Transverse colon (tissue), 4 donors: ENCODE measurements around the gene CASP2. TPM values are rescaled to one million over a fixed set of nuclear protein-coding genes. Genes with fewer than 3 reads are reported as not detected.

Experiments
- DNase-seq: peaks from one replicate; pipeline ENCODE4 v3.0.0-alpha.2; 2019
- H3K27ac ChIP-seq, 4 donors: fragments of 200-600 bp; sonication (generic); 2 replicates each; pipeline ENCODE4 v1.5.1; 2016 to 2018; ENCODE audit warnings: inconsistent platforms in 4 of 4
- H3K27me3 ChIP-seq: fragments of 200-600 bp; sonication (generic); 2 replicates; pipeline ENCODE4 v1.5.1; 2017; ENCODE audit warnings: inconsistent platforms
- H3K36me3 ChIP-seq, 4 donors: fragments of 200-600 bp; sonication (generic); 2 replicates each; pipeline ENCODE4 v1.5.1; 2017 to 2019; ENCODE audit warnings: inconsistent platforms in 4 of 4
- H3K4me1 ChIP-seq, 4 donors: fragments of 200-600 bp; sonication (generic); 2 replicates each; pipeline ENCODE4 v1.5.1; 2017 to 2020; ENCODE audit warnings: inconsistent platforms in 4 of 4
- H3K4me3 ChIP-seq, 4 donors: fragments of 200-600 bp; sonication (generic); 1 replicate in 1 of 4; 2 replicates in 3 of 4; pipeline versions ENCODE4 v1.5.1 to v1.6.1; 2017 to 2019; ENCODE audit warnings: inconsistent platforms in 4 of 4
- H3K9me3 ChIP-seq, 2 donors: fragments of 200-600 bp; sonication (generic); 2 replicates each; pipeline ENCODE4 v1.5.1; 2017 to 2019; ENCODE audit warnings: inconsistent platforms in 2 of 2
- EP300 ChIP-seq: sonication (generic); formaldehyde crosslinking; IDR thresholded peaks from one replicate; pipeline ENCODE4 v1.6.1; 2017; ENCODE audit warnings: antibody characterized with exemption, low read depth
- POLR2A ChIP-seq: fragments of 450-650 bp; IDR thresholded peaks from one replicate; pipeline ENCODE4 v1.6.1; 2016; ENCODE audit warnings: antibody characterized with exemption, mild to moderate bottlenecking, moderate library complexity
- POLR2AphosphoS5 ChIP-seq, 3 donors: sonication (generic); formaldehyde crosslinking; IDR thresholded peaks; one replicate each; pipeline ENCODE4 v1.6.1; 2016; ENCODE audit warnings: antibody characterized with exemption in 3 of 3
- WGBS, 2 donors: methylation state at CpG; one replicate each; pipeline ENCODE4 v1.1.5; 2018; ENCODE audit warnings: low coverage in 1 of 2; 5-methylcytosine and 5-hydroxymethylcytosine counted together
- in situ Hi-C, 4 donors: fragments of 200-750 bp; cut with MboI; loops; one replicate each; pipeline versions ENCODE4 v1.15.0 to v1.15.1; 2017; ENCODE audit warnings: low sequenced_read_pairs in 3 of 4, low pct_ligation_motif_present in 1 of 4, low pct_unique_long_range_greater_than_20kb in 1 of 4
- intact Hi-C: fragments of 100-400 bp; cut with DNase I; formaldehyde crosslinking; loops from one replicate; pipeline ENCODE4 v1.15.1; 2023; ENCODE audit warnings: low total_unique reads
- total RNA-seq, 4 donors: library from RNA; depleted of rRNA; stranded (reverse); fragments of >200 nt; gene quantifications; one replicate each; pipeline ENCODE4 v1.1.0, GENCODE V29; 2016
- TF ChIP-seq, protein P1 (sequence below), 5 experiments: fragments of 200-600 bp in 3 of 5; fragments of 450-650 bp in 2 of 5; sonication (generic) in 3 of 5; IDR thresholded peaks; 1 replicate in 2 of 5; 2 replicates in 3 of 5; pipeline ENCODE4 v1.5.1; 2016 to 2017; ENCODE audit warnings: antibody characterized with exemption in 5 of 5, inconsistent platforms in 3 of 5, mild to moderate bottlenecking in 2 of 5, moderate library complexity in 1 of 5

CASP2 gene
- total RNA-seq: 10 to 100 TPM; 13.5 to 38.9 (median 17.6) TPM

DNA sequence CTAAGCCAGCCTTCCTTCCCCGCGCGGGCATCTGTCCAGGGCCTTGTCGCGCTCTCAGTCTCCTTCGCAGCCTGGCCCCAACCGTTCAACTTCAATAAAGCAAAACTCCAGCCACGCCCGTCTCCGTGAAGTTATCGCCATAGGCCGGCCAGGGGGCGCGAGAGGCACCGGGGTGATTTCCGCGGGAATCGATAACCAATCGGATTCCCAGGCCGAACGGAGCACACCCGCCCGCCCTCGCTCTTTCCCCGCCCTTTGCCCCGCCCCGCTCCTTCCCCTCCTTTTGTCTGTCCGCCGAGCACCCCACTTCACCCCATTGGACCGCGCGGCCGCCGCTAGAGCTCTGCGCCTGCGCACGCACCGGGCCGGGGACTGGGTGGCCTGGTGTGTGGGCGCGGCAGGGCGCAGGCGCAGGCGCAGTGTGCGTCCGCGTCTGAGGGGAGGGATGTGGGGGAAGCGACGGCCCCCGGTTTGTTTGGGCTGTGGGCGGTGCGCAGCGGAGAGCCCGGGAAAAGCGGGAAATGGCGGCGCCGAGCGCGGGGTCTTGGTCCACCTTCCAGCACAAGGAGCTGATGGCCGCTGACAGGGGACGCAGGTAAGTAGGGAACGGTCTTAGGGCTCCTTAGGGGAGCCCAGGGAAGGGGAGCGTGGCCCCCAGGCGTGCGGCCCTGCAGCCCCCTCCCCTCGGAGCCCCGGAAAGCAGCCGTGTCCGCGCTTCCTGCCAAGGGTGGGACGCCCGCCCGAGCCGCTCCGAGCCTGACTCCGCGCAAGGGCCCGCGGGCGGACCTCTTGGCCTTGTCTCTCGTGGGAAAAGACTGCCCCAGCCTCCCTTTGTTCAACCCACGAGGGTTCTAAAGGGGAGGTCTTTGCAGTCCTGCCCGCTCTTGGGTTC is at the start of gene CASP2:
CASP2 (plus strand) TSS at position 417 of the 892 bp plus-strand sequence; CDS start at position 522, 105 bp downstream.
- peak; percentile 99 for DNase-seq
- intact Hi-C loops: no loop called here

DNA sequence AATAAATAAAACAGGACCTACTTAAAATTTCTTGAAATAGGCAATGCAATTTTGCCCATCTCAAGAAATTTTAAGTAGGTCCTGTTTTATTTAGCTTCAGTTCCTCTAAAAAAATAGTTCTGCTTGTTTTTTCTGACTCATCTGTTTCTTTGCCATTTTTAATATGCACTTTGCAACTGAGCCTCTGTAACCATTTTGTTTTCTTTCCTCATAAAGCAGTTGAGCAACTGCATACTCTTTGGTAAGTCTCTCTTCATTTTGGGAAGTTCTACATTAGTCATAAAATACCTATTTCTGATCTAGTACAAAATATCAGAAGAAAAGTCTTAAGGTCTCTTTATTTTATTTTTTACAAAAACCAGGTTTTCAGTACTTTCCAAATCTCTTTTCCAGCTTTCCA is 48.3 kb upstream of the CASP2 start:
- Histone ChIP-seq H3K27ac (no peak overlapping the region), H3K36me3 (no peaks in the 10 kb centered on the region), H3K4me3 (no peak overlapping the region), H3K4me1 (peaks cover 0 to 23% (median 7%) of the 10 kb centered on the region in 4 donors), H3K27me3 (no peaks in the 10 kb centered on the region), H3K9me3 (peaks cover 0 to 4% of the 10 kb centered on the region in 2 donors)
- no peak for DNase-seq
- in situ Hi-C loops (loop anchor here (5.0 to 10.0 kb wide), 5 partner anchors 62 to 255 kb away; partner anchors contain the start of gene EPHA1 (in 1 of the 4)), intact Hi-C loops (loop anchor here (2.0 to 5.0 kb wide), 2 partner anchors 67 to 177 kb away; no protein-coding TSS in a partner anchor)
- TF ChIP-seq, protein P1, sequence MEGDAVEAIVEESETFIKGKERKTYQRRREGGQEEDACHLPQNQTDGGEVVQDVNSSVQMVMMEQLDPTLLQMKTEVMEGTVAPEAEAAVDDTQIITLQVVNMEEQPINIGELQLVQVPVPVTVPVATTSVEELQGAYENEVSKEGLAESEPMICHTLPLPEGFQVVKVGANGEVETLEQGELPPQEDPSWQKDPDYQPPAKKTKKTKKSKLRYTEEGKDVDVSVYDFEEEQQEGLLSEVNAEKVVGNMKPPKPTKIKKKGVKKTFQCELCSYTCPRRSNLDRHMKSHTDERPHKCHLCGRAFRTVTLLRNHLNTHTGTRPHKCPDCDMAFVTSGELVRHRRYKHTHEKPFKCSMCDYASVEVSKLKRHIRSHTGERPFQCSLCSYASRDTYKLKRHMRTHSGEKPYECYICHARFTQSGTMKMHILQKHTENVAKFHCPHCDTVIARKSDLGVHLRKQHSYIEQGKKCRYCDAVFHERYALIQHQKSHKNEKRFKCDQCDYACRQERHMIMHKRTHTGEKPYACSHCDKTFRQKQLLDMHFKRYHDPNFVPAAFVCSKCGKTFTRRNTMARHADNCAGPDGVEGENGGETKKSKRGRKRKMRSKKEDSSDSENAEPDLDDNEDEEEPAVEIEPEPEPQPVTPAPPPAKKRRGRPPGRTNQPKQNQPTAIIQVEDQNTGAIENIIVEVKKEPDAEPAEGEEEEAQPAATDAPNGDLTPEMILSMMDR (IDR thresholded peaks at IDR 0.05): no peak
- no peak for TF ChIP-seq EP300
- no peak for TF ChIP-seq POLR2A
- no peak for TF ChIP-seq POLR2AphosphoS5 (IDR thresholded peaks at IDR 0.05)

More for the DNA sequence above, at the start of gene CASP2:
- in situ Hi-C loops: no loop called here
- H3K9me3 ChIP-seq: no peaks in the 10 kb centered on the region
- H3K4me3 ChIP-seq: peak within 1 kb of the TSS; percentile 73 to 97 (median 84)
- H3K27me3 ChIP-seq: no peaks in the 10 kb centered on the region
- H3K27ac ChIP-seq: peak within 1 kb of the TSS; percentile 92 to 98 (median 94)
- WGBS, 2 donors: 4% methylated on average over 66 of the region's 84 CpGs; no CpG with 5 or more reads in 1 of the 2 donors
- TF ChIP-seq POLR2AphosphoS5 (IDR thresholded peaks at IDR 0.05): peak; percentile 83 to 89 (median 84)
- TF ChIP-seq, protein P1 (IDR thresholded peaks at IDR 0.05): peak; percentile 12 to 53 (median 26)
- peak; percentile 78 for TF ChIP-seq POLR2A
- TF ChIP-seq EP300: no peak
- peaks cover 9 to 67% (median 45%) of the 10 kb centered on the region in 4 donors for H3K4me1 ChIP-seq
- peaks cover 0 to 15% (median 9%) of the 10 kb centered on the region in 4 donors for H3K36me3 ChIP-seq

DNA sequence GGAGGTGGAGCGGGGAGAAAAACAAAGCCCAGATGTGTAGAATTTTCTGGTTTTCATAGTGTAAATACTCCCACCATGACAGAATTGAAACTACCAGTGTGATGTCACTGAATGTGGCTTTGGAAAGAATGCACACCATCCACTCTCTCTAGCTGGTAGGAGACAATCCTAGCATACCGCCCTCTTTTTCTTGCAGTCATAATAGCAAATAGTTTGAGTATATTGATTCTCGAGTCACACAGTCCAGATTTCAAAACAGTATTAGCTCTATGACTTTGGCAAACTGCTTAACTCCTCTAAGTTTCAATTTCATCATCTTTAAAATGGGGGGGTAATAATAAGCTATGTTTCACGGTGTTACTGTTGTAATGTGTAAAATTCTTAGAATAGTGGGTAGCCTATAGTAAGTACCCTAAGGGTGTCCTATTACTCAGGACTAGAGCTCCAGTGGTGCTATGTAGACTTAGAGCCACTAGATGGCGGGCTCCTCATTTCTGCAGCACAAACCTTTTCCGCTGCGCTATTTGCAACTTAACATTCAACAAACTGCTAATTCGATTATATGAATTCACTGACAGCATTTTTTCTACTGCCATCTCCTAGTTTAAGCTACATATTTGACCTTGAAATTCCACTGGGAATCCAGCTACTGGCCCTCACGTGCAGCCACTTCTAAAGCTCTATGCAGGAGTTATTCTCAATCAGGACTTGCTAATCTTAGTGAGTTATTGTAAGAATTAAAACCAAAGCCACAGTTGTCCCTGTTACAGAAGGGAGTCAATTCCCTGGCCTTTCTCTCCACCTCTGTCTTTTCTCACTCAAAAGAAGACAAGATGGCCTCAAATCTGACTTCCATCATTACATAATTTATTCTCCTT is 47.6 kb upstream of the CASP2 start:
- 14 to 18% methylated on average over 9 of the region's 9 CpGs for WGBS, 2 donors
- Histone ChIP-seq H3K27me3 (no peaks in the 10 kb centered on the region), H3K27ac (no peak overlapping the region), H3K4me3 (no peak overlapping the region), H3K4me1 (peaks cover 0 to 30% (median 9%) of the 10 kb centered on the region in 4 donors), H3K36me3 (no peaks in the 10 kb centered on the region), H3K9me3 (peaks cover 0 to 4% of the 10 kb centered on the region in 2 donors)
- intact Hi-C loops: loop anchor here (2.0 to 5.0 kb wide), 2 partner anchors 67 to 176 kb away; no protein-coding TSS in a partner anchor
- no peak for TF ChIP-seq POLR2A
- TF ChIP-seq, protein P1 (IDR thresholded peaks at IDR 0.05): peak; percentile 86 to 95 (median 89)
- DNase-seq: peak; percentile 75
- in situ Hi-C loops: loop anchor here in 3 of 4 donors (5.0 to 10.0 kb wide), 4 partner anchors 62 to 174 kb away; partner anchors contain the start of gene EPHA1 (in 1 of the 3)
